K562 (cell line): ENCODE data around the gene NPB. TPM values are rescaled to one million over a fixed set of nuclear protein-coding genes. Genes with fewer than 3 reads are reported as not detected.

Source experiments
- ARNT ChIP-seq, 2 experiments: fragments of 450-650 bp; IDR thresholded peaks; 2 replicates each; pipeline ENCODE4 v1.6.1; 2016; ENCODE audit warnings: mild to moderate bottlenecking in 1 of 2
- ESRRA ChIP-seq: fragments of 450-650 bp; IDR thresholded peaks from 2 replicates; pipeline ENCODE4 v1.6.1; 2014; ENCODE audit warnings: low read depth, mild to moderate bottlenecking, moderate library complexity, borderline replicate concordance
- FOXK1 ChIP-seq: sonication (generic); formaldehyde crosslinking; IDR thresholded peaks from 2 replicates; pipeline ENCODE4 v1.8.0; 2022; ENCODE audit warnings: missing genetic modification reagents, mild to moderate bottlenecking, borderline replicate concordance
- GATA2 ChIP-seq: sonication (generic); formaldehyde crosslinking; IDR thresholded peaks from 2 replicates; pipeline ENCODE4 v1.4.0; 2020; ENCODE audit warnings: mild to moderate bottlenecking, missing genetic modification reagents
- HLTF ChIP-seq: fragments of 450-650 bp; IDR thresholded peaks from 2 replicates; pipeline ENCODE4 v1.6.1; 2016
- HMG20A ChIP-seq: fragments of 450-650 bp; formaldehyde crosslinking; conservative IDR thresholded peaks from 2 replicates; pipeline ENCODE4 v1.4.0; 2020; ENCODE audit warnings: mild to moderate bottlenecking, mixed read lengths
- HNRNPUL1 ChIP-seq: fragments of 200-400 bp; formaldehyde crosslinking; IDR thresholded peaks from 2 replicates; pipeline ENCODE4 v1.6.1; 2017; ENCODE audit warnings: low read length
- ILF3 ChIP-seq: fragments of 450-650 bp; IDR thresholded peaks from 2 replicates; pipeline ENCODE4 v1.6.1; 2018; ENCODE audit warnings: antibody characterized with exemption, mild to moderate bottlenecking, moderate library complexity, borderline replicate concordance
- MTA1 ChIP-seq: fragments of 450-650 bp; IDR thresholded peaks from 2 replicates; pipeline ENCODE4 v1.6.1; 2017; ENCODE audit warnings: borderline replicate concordance
- NFIX ChIP-seq: fragments of 250-450 bp; sonication (Bioruptor Pico); IDR thresholded peaks from 2 replicates; pipeline ENCODE4 v1.4.0; 2020; ENCODE audit warnings: low read depth, mild to moderate bottlenecking, moderate library complexity
- NR2F6 ChIP-seq: fragments of 450-650 bp; formaldehyde crosslinking; IDR thresholded peaks from 2 replicates; pipeline ENCODE4 v1.4.0; 2020; ENCODE audit warnings: mild to moderate bottlenecking
- RHOXF2B ChIP-seq: fragments of 250-450 bp; sonication (Bioruptor Pico); conservative IDR thresholded peaks from 2 replicates; pipeline ENCODE4 v1.5.1; 2021
- SMAD4 ChIP-seq: fragments of 250-450 bp; sonication (Bioruptor Pico); conservative IDR thresholded peaks from 2 replicates; pipeline ENCODE4 v1.8.0; 2021; ENCODE audit warnings: inconsistent platforms, mild to moderate bottlenecking, moderate library complexity
- SRSF9 ChIP-seq: fragments of 200-400 bp; formaldehyde crosslinking; IDR thresholded peaks from 2 replicates; pipeline ENCODE4 v1.6.1; 2017; ENCODE audit warnings: low read depth, low read length, borderline replicate concordance
- TEAD4 ChIP-seq, 2 experiments: sonication (generic) in 1 of 2; formaldehyde crosslinking in 1 of 2; IDR thresholded peaks; 2 replicates each; pipeline versions ENCODE4 v1.6.1 to v1.8.0; 2012 to 2022; ENCODE audit warnings: borderline replicate concordance in 1 of 2, inconsistent platforms in 1 of 2, low read length in 1 of 2, mild to moderate bottlenecking in 1 of 2, missing genetic modification reagents in 1 of 2
- ZNF282 ChIP-seq: sonication (generic); formaldehyde crosslinking; IDR thresholded peaks from 2 replicates; pipeline ENCODE4 v1.8.1; 2023; ENCODE audit warnings: missing genetic modification reagents
- ZNF311 ChIP-seq: fragments of 250-450 bp; sonication (Bioruptor Pico); IDR thresholded peaks from 2 replicates; pipeline ENCODE4 v1.4.0; 2020; ENCODE audit warnings: mild to moderate bottlenecking, moderate library complexity
- ZNF444 ChIP-seq: fragments of 250-450 bp; sonication (Bioruptor Pico); IDR thresholded peaks from 2 replicates; pipeline ENCODE4 v1.4.0; 2020; ENCODE audit warnings: mild to moderate bottlenecking, moderate library complexity
- polyA plus RNA-seq, 8 experiments: library from polyadenylated mRNA; depleted of rRNA in 4 of 8; stranded (reverse) in 5 of 8; unstranded in 3 of 8; fragments of >200 nt; fragmentation: Nextera tagmentation in 2 of 8; fragmentation: Illumina TruSeq in 1 of 8; extraction: Ambion mirVana in 2 of 8; extraction: Trizol in 1 of 8; gene quantifications; 2 replicates each; pipeline versions ENCODE4 v1.2.1 to v1.2.3, GENCODE V29; 2011 to 2014; ENCODE audit warnings: inconsistent platforms in 1 of 8, missing spikeins in 1 of 8
- total RNA-seq, 7 experiments: library from RNA; depleted of rRNA in 6 of 7; stranded (reverse); fragments of >200 nt in 6 of 7; fragmentation: Illumina TruSeq in 2 of 7; extraction: Trizol in 2 of 7; gene quantifications; 2 replicates each; pipeline versions ENCODE4 v1.2.1 to v1.2.3, GENCODE V29; 2011 to 2021; ENCODE audit warnings: low replicate concordance in 1 of 7
- TF ChIP-seq, protein P1 (sequence below): fragments of 250-450 bp; sonication (Bioruptor Pico); IDR thresholded peaks from 2 replicates; pipeline ENCODE4 v1.5.1; 2021; ENCODE audit warnings: mild to moderate bottlenecking
- TF ChIP-seq, protein P2 (sequence below): fragments of 250-450 bp; sonication (Bioruptor Pico); IDR thresholded peaks from 2 replicates; pipeline ENCODE4 v1.6.1; 2021; ENCODE audit warnings: mild to moderate bottlenecking
- TF ChIP-seq, protein P3 (sequence below): sonication (generic); formaldehyde crosslinking; IDR thresholded peaks from 2 replicates; pipeline ENCODE4 v1.8.0; 2023; ENCODE audit warnings: mild to moderate bottlenecking, missing genetic modification reagents
- TF ChIP-seq, protein P4 (sequence below): fragments of 250-450 bp; sonication (Bioruptor Pico); IDR thresholded peaks from 2 replicates; pipeline ENCODE4 v1.8.0; 2022; ENCODE audit warnings: moderate library complexity, mild to moderate bottlenecking, inconsistent platforms
- TF ChIP-seq, protein P5 (sequence below), 2 experiments: fragments of 200-800 bp in 1 of 2; sonication (Bioruptor generic) in 1 of 2; sonication (generic) in 1 of 2; formaldehyde crosslinking in 1 of 2; IDR thresholded peaks in 1 of 2; conservative IDR thresholded peaks in 1 of 2; 2 replicates each; pipeline versions ENCODE4 v1.5.0 to v1.6.1; 2016 to 2020; ENCODE audit warnings: missing compliant biosample characterization in 1 of 2, missing genetic modification characterization in 1 of 2, missing genetic modification reagents in 1 of 2

NPB gene
- total and polyA plus RNA-seq, 9 of the 15 experiments (the other 6 are each of a cell fraction or from before 2014, with no cell fraction given) = 0.03 to 0.61 (median 0.14) TPM; not detected in 2

DNA sequence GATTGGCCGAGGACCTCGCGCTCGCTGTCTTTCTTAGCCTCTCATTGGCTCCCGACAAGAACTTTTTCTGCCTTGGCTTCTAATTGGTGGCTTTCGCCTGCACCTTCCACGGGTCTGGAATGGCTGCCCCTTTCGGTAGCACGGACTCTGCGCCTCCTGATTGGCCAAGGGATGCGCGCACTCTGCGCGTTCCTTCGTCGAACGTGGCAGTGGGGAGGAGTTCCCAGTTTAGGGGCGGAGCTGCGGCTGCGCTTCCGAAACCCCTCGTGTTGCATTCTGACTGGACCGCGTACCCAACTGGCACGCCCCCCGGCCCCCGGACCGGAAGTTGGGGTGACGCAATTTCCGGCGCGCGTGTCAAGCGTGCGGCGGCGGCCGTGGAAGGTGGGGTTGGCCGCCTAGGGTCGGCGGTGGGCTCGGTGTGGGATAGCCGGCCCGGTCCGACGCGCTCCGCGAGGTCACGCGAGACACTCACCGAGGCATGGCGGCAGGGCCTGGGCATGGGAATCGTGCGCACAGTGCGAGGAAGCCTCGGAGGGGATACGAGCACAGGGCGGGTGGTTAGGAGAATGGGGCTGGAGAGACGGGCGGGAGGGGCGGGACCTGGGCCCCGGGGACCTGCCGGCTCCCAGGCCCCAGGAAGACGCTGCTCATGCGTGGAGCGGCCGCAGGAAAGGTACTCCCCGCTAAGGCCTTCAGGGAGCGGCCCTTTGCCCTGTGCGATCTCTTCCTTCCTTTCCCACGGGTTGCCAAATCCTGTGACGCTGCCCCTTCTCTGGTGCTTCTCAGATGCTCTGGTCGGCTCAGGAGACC, 41.1 kb upstream of the NPB start (continued):
- TF ChIP-seq, protein P1, sequence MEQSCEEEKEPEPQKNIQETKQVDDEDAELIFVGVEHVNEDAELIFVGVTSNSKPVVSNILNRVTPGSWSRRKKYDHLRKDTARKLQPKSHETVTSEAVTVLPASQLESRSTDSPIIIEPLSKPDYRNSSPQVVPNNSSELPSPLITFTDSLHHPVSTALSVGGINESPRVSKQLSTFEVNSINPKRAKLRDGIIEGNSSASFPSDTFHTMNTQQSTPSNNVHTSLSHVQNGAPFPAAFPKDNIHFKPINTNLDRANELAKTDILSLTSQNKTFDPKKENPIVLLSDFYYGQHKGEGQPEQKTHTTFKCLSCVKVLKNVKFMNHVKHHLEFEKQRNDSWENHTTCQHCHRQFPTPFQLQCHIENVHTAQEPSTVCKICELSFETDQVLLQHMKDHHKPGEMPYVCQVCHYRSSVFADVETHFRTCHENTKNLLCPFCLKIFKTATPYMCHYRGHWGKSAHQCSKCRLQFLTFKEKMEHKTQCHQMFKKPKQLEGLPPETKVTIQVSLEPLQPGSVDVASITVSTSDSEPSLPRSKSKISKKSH (CRISPR knock-in tag) = no peak
- TF ChIP-seq ILF3 (no peak; the same call in 1 of the 2 replicates), ZNF444 (CRISPR knock-in tag) (peak; percentile 73; the same call in 1 of the 2 replicates), GATA2 (no peak), MTA1 (peak; percentile 80), HMG20A (CRISPR knock-in tag) (no peak), SMAD4 (CRISPR knock-in tag) (peak; percentile 97), FOXK1 (CRISPR knock-in tag) (no peak), HNRNPUL1 (no peak), TEAD4 (IDR thresholded peaks at IDR 0.05; ENCODE audit: low read length) (no peak), TEAD4 (CRISPR knock-in tag; IDR thresholded peaks at IDR 0.05; ENCODE audit: borderline replicate concordance) (no peak), RHOXF2B (CRISPR knock-in tag) (no peak), HLTF (no peak), NR2F6 (CRISPR knock-in tag) (0 out of 2 replicates have a peak, but pooled peaks have one; percentile 30), ZNF282 (CRISPR knock-in tag) (no peak), ARNT (IDR thresholded peaks at IDR 0.05) (no peak), NFIX (CRISPR knock-in tag) (no peak), ZNF311 (peak; percentile 97), SRSF9 (no peak), ESRRA (peak; percentile 50; the same call in 1 of the 2 replicates)
- TF ChIP-seq, protein P2, sequence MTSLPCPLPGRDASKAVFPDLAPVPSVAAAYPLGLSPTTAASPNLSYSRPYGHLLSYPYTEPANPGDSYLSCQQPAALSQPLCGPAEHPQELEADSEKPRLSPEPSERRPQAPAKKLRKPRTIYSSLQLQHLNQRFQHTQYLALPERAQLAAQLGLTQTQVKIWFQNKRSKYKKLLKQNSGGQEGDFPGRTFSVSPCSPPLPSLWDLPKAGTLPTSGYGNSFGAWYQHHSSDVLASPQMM (CRISPR knock-in tag) = no peak
- TF ChIP-seq, protein P3, sequence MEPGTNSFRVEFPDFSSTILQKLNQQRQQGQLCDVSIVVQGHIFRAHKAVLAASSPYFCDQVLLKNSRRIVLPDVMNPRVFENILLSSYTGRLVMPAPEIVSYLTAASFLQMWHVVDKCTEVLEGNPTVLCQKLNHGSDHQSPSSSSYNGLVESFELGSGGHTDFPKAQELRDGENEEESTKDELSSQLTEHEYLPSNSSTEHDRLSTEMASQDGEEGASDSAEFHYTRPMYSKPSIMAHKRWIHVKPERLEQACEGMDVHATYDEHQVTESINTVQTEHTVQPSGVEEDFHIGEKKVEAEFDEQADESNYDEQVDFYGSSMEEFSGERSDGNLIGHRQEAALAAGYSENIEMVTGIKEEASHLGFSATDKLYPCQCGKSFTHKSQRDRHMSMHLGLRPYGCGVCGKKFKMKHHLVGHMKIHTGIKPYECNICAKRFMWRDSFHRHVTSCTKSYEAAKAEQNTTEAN (CRISPR knock-in tag) = no peak
- TF ChIP-seq, protein P4, sequence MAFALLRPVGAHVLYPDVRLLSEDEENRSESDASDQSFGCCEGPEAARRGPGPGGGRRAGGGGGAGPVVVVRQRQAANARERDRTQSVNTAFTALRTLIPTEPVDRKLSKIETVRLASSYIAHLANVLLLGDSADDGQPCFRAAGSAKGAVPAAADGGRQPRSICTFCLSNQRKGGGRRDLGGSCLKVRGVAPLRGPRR (CRISPR knock-in tag) = peak; percentile 87; the same call in 1 of the 2 replicates
- TF ChIP-seq, protein P5, sequence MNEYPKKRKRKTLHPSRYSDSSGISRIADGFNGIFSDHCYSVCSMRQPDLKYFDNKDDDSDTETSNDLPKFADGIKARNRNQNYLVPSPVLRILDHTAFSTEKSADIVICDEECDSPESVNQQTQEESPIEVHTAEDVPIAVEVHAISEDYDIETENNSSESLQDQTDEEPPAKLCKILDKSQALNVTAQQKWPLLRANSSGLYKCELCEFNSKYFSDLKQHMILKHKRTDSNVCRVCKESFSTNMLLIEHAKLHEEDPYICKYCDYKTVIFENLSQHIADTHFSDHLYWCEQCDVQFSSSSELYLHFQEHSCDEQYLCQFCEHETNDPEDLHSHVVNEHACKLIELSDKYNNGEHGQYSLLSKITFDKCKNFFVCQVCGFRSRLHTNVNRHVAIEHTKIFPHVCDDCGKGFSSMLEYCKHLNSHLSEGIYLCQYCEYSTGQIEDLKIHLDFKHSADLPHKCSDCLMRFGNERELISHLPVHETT (CRISPR knock-in tag; conservative IDR thresholded peaks at IDR 0.05 in 1 of 2, IDR thresholded peaks at IDR 0.05 in 1 of 2) = peak in 1 of 2 experiments; percentile 100; a peak in 2 of 4 replicates
